HG02798 (cell line): ENCODE measurements around the gene TAF11L9.
"Not testable (repeated sequence)": the region's sequence is repeated elsewhere in the genome, so short reads cannot be mapped to it uniquely, and the experiment has no call there.

Experiments
- ATAC-seq: cut with Tn5 transposase; IDR thresholded peaks from one replicate; pipeline ENCODE4 v1.9.1; 2021; ENCODE audit warnings: mild to moderate bottlenecking; ENCODE audit not compliant: unreplicated experiment, poor library complexity

TAF11L9 gene

GRCh38 chr5:17594255-17594654 is at the start of gene TAF11L9:
TSS of gene TAF11L9 (minus strand) at chr5:17594394.
- not testable (repeated sequence) for ATAC-seq

GRCh38 chr5:17634160-17634559 is 40.0 kb upstream of the TAF11L9 start, which contains the start of gene TAF11L14:
TSS of gene TAF11L14 (plus strand) at chr5:17634460.
- ATAC-seq, result no peak

GRCh38 chr5:17631788-17632187 is 37.6 kb upstream of the TAF11L9 start, which contains the start of gene TAF11L13:
TSS of gene TAF11L13 (plus strand) at chr5:17632088.
- not testable (repeated sequence) for ATAC-seq

- no peak for ATAC-seq
Measured at GRCh38 chr5:17625686-17626085, 31.5 kb upstream of the TAF11L9 start.

GRCh38 chr5:17620627-17621026 is 26.4 kb upstream of the TAF11L9 start:
- no peak for ATAC-seq

- no peak for ATAC-seq
Measured at GRCh38 chr5:17619354-17619753, 25.2 kb upstream of the TAF11L9 start.

- no peak for ATAC-seq
Measured at GRCh38 chr5:17614872-17615605, 20.8 kb upstream of the TAF11L9 start.

- not testable (repeated sequence) for ATAC-seq
Measured at GRCh38 chr5:17610092-17610491, 15.9 kb upstream of the TAF11L9 start, which contains the start of gene TAF11L12. TSS of gene TAF11L12 (plus strand) at chr5:17610392.

GRCh38 chr5:17607461-17607860 is 13.3 kb upstream of the TAF11L9 start:
- not testable (repeated sequence) for ATAC-seq

GRCh38 chr5:17604951-17605350 is 10.8 kb upstream of the TAF11L9 start:
- no peak for ATAC-seq

- ATAC-seq, result not testable (repeated sequence)
Measured at GRCh38 chr5:17603880-17604279, 9.7 kb upstream of the TAF11L9 start, which contains the start of gene TAF11L11. TSS of gene TAF11L11 (plus strand) at chr5:17604183.

- not testable (repeated sequence) for ATAC-seq
Measured at GRCh38 chr5:17597728-17598127, 3.5 kb upstream of the TAF11L9 start, which contains the start of gene TAF11L10. TSS of gene TAF11L10 (minus strand) at chr5:17597828.

GRCh38 chr5:17590860-17591259 is 3.3 kb downstream of the TAF11L9 start, which contains the start of gene TAF11L8:
TSS of gene TAF11L8 (minus strand) at chr5:17590960.
- ATAC-seq, result not testable (repeated sequence)

GRCh38 chr5:17585658-17586057 is 8.5 kb downstream of the TAF11L9 start, which contains the start of gene TAF11L7:
TSS of gene TAF11L7 (minus strand) at chr5:17585758.
- ATAC-seq, result not testable (repeated sequence)
